ENCODE data around the gene CXCL9. TPM values are rescaled to one million over a fixed set of nuclear protein-coding genes. Genes with fewer than 3 reads are reported as not detected.
"Not testable (repeated sequence)": the region's sequence is repeated elsewhere in the genome, so short reads cannot be mapped to it uniquely, and the experiment has no call there.

The CXCL9 gene
- total RNA-seq, result under 1 TPM in 2 of 4 donors, not detected in 2; 0.13 to 0.31 TPM

DNA sequence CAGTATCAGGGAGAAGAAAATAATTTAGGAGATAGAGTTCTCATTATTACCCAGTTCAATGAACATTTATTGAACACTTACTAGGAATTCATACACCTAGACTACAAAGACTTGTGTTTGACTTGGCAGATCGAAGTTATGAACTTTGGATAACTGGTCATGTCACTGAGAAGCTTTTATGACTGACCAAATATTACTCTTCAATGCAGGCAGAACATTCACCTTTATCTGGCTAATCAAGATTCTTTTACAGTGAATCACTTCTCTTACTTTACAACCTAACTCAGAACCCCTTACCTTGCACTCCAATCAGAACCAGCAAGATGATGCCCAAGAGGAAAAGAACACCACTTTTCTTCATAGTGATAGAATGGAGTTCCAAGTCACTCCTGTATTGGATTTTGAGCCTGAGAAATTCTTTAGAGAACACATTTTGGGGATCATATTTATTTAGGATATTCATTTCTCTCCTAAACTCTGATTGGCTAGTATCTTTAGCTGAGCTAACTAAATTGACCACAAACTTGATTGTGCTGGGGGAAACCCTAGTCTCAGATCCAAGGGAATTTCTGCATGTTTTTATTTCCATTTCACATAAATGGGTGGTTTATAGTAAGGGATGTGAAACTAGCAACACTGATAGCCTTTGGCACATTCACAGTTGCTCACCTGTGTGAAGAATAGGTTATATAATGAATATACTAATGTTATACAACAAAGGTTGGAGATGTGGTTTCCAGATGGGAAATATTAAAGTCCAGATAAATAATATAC lies at the start of gene CXCL9:
Gene CXCL9, minus strand, starts transcription at position 421 of the 774 bp plus-strand sequence. Its CDS starts 60 bp downstream, at position 361.
- Histone ChIP-seq H3K4me3 (no peak within 1 kb of the TSS), H3K9me3 (no peaks in the 10 kb centered on the region), H3K36me3 (no peaks in the 10 kb centered on the region), H3K27me3 (no peaks in the 10 kb centered on the region), H3K27ac (no peak within 1 kb of the TSS), H3K4me1 (peaks cover 0 to 11% (median 0%) of the 10 kb centered on the region in 3 donors)
- TF ChIP-seq POLR2AphosphoS5 (IDR thresholded peaks at IDR 0.05), result no peak
- ATAC-seq, result no peak
- 57 to 90% methylated on average over 1 of the region's 1 CpG for WGBS, 2 donors (ENCODE audit: low coverage in 1 of 2)

GRCh38 chr4:76055421-76055820 lies 48.1 kb upstream of the CXCL9 start:
- ATAC-seq, result no peak
- no peaks in the 10 kb centered on the region for H3K4me1 ChIP-seq
- H3K9me3 ChIP-seq, result no peaks in the 10 kb centered on the region
- TF ChIP-seq POLR2A (IDR thresholded peaks at IDR 0.05) (no peak), POLR2AphosphoS5 (IDR thresholded peaks at IDR 0.05) (no peak), EP300 (IDR thresholded peaks at IDR 0.05) (no peak)
- TF ChIP-seq, protein P1, sequence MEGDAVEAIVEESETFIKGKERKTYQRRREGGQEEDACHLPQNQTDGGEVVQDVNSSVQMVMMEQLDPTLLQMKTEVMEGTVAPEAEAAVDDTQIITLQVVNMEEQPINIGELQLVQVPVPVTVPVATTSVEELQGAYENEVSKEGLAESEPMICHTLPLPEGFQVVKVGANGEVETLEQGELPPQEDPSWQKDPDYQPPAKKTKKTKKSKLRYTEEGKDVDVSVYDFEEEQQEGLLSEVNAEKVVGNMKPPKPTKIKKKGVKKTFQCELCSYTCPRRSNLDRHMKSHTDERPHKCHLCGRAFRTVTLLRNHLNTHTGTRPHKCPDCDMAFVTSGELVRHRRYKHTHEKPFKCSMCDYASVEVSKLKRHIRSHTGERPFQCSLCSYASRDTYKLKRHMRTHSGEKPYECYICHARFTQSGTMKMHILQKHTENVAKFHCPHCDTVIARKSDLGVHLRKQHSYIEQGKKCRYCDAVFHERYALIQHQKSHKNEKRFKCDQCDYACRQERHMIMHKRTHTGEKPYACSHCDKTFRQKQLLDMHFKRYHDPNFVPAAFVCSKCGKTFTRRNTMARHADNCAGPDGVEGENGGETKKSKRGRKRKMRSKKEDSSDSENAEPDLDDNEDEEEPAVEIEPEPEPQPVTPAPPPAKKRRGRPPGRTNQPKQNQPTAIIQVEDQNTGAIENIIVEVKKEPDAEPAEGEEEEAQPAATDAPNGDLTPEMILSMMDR (IDR thresholded peaks at IDR 0.05), result no peak
- H3K36me3 ChIP-seq, result no peaks in the 10 kb centered on the region
- peaks cover 28% of the 10 kb centered on the region for H3K27me3 ChIP-seq
- 26 to 35% methylated on average over 2 of the region's 2 CpGs for WGBS, 2 donors (ENCODE audit: low coverage in 1 of 2)
- no peak overlapping the region for H3K27ac ChIP-seq
- H3K4me3 ChIP-seq, result no peak overlapping the region

DNA sequence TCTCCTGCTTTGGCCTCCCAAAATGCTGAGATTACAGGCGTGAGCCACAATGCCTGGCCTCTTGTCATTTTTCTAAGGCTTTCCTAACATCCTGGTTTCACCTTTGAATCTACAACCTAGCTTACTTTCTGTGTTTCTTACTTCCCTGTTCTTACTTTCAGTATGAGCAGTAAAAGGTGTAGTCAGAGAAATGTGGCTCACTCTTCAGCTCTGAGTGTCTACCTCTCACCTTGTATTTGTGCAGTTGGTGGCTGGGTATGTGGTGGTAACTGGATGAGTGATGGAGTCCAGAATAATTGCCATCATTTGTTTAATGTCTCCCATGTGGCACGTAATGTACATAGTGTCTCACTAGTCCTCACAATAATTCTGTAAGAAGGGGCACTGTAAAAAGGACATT lies 47.7 kb upstream of the CXCL9 start:
- 53 to 83% methylated on average over 2 of the region's 2 CpGs for WGBS, 2 donors (ENCODE audit: low coverage in 1 of 2)
- TF ChIP-seq POLR2A (IDR thresholded peaks at IDR 0.05) (no peak), EP300 (IDR thresholded peaks at IDR 0.05) (no peak), POLR2AphosphoS5 (IDR thresholded peaks at IDR 0.05) (no peak)
- TF ChIP-seq, protein P1 (IDR thresholded peaks at IDR 0.05), result no peak
- Histone ChIP-seq H3K4me1 (no peaks in the 10 kb centered on the region), H3K27ac (no peak overlapping the region), H3K36me3 (no peaks in the 10 kb centered on the region), H3K4me3 (no peak overlapping the region), H3K9me3 (no peaks in the 10 kb centered on the region), H3K27me3 (peaks cover 28% of the 10 kb centered on the region)
- no peak for ATAC-seq

GRCh38 chr4:76053730-76054129 lies 46.4 kb upstream of the CXCL9 start:
- Histone ChIP-seq H3K27ac (no peak overlapping the region), H3K9me3 (no peaks in the 10 kb centered on the region), H3K36me3 (no peaks in the 10 kb centered on the region), H3K27me3 (peaks cover 28% of the 10 kb centered on the region), H3K4me1 (no peaks in the 10 kb centered on the region), H3K4me3 (no peak overlapping the region)
- WGBS, 2 donors (ENCODE audit: low coverage in 1 of 2), result 38 to 67% methylated on average over 1 to 4 of the region's 4 CpGs
- no peak for TF ChIP-seq POLR2A (IDR thresholded peaks at IDR 0.05)
- no peak for TF ChIP-seq EP300 (IDR thresholded peaks at IDR 0.05)
- TF ChIP-seq, protein P1 (IDR thresholded peaks at IDR 0.05), result no peak
- TF ChIP-seq POLR2AphosphoS5 (IDR thresholded peaks at IDR 0.05), result no peak
- ATAC-seq, result no peak

DNA sequence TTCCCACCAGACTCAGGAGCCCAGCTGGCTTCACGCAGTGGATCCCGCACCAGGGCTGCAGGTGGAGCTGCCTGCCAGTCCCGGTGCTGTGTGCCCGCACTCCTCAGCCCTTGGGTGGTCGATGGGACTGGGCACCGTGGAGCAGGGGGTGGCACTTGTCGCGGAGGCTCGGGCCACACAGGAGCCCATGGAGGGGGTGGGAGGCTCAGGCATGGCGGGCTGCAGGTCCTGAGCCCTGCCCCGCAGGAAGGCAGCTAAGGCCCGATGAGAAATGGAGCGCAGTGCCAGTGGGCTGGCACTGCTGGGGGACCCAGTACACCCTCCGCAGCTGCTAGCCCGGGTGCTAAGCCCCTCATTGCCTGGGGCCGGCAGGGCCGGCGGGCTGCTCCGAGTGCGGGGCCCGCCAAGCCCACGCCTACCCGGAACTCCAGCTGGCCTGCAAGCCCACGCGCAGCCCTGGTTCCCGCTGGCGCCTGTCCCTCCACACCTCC lies 43.3 kb upstream of the CXCL9 start:
- no CpG with 5 or more reads among the region's 27 CpGs for WGBS, 2 donors (ENCODE audit: low coverage in 1 of 2)
- H3K9me3 ChIP-seq, H3K27ac ChIP-seq, ATAC-seq, H3K36me3 ChIP-seq, H3K4me1 ChIP-seq, H3K4me3 ChIP-seq: not testable (repeated sequence)
- peaks cover 17% of the 10 kb centered on the region for H3K27me3 ChIP-seq

- 58 to 67% methylated on average over 2 to 3 of the region's 17 CpGs for WGBS, 2 donors (ENCODE audit: low coverage in 1 of 2)
- H3K9me3 ChIP-seq, H3K27ac ChIP-seq, ATAC-seq, H3K4me3 ChIP-seq, H3K4me1 ChIP-seq, H3K36me3 ChIP-seq: not testable (repeated sequence)
- H3K27me3 ChIP-seq, result peaks cover 14% of the 10 kb centered on the region
Measured at GRCh38 chr4:76049860-76050416, 42.6 kb upstream of the CXCL9 start.

DNA sequence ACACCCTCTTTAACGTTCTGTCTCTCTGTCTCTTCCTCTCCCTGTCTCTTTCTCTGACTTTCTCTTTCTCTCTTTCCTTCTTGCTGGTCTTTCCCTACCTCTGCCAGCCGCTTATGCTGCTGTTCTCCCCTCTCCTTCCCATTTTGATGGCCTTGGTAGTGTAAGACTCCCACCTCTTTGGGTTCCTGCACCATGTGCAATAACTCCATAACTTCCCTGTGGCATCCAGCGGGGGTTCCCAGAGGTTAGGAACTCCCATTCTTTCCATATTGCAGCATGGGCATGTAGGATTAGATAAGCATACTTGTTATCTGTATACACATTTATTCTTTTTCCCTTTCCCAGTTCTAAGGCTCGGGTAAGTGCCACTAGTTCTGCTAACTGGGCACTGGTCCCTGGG lies 37.4 kb upstream of the CXCL9 start:
- not testable (repeated sequence) for H3K27me3 ChIP-seq, H3K4me1 ChIP-seq, H3K27ac ChIP-seq, H3K4me3 ChIP-seq, H3K9me3 ChIP-seq, ATAC-seq, H3K36me3 ChIP-seq
- 85 to 89% methylated on average over 3 of the region's 4 CpGs for WGBS, 2 donors (ENCODE audit: low coverage in 1 of 2)

GRCh38 chr4:76043306-76043705 lies 36.0 kb upstream of the CXCL9 start:
- no CpG with 5 or more reads among the region's 18 CpGs for WGBS, 2 donors (ENCODE audit: low coverage in 1 of 2)
- not testable (repeated sequence) for H3K9me3 ChIP-seq, H3K4me3 ChIP-seq, H3K36me3 ChIP-seq, H3K27me3 ChIP-seq, ATAC-seq, H3K27ac ChIP-seq, H3K4me1 ChIP-seq

DNA sequence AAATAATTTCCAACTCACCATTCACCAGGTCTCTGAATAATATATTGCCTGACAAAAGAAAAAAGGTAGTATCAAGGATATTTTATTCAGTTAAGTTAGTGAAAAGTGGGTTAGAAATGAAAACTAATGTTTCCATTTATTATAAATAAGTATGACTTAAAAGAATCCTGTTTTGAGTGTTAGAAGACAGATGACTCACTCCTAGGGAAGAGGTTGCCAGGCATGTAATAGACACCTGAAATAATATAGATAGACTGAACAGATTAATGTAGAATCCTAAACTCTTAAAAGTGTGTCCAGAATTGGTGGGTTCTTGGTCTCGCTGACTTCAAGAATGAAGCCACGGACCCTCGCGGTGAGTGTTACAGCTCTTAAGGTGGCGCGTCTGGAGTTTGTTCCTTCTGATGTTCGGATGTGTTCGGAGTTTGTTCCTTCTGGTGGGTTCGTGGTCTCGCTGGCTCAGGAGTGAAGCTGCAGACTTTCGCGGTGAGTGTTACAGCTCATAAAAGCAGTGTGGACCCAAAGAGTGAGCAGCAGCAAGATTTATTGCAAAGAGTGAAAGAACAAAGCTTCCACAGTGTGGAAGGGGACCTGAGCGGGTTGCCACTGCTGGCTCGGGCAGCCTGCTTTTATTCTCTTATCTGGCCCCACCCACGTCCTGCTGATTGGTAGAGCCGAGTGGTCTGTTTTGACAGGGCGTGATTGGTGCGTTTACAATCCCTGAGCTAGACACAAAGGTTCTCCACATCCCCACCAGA lies 35.1 kb upstream of the CXCL9 start:
- not testable (repeated sequence) for H3K27me3 ChIP-seq, H3K36me3 ChIP-seq, H3K4me1 ChIP-seq, H3K4me3 ChIP-seq, H3K27ac ChIP-seq, ATAC-seq, H3K9me3 ChIP-seq
- 71% methylated on average over 6 of the region's 18 CpGs; no CpG with 5 or more reads in 1 of the 2 donors for WGBS, 2 donors (ENCODE audit: low coverage in 1 of 2)

All from gastroesophageal sphincter (tissue), 4 donors.